Adrenal gland (tissue), 12 donors: ENCODE results near the gene KRTAP5-4. TPM values are rescaled to one million over a fixed set of nuclear protein-coding genes. Genes with fewer than 3 reads are reported as not detected.
A peak's percentile ranks its signal among the peaks of the same experiment; 100 is the strongest.

Source experiments
- DNase-seq, 7 donors: peaks; one replicate each; pipeline ENCODE4 v3.0.0-alpha.2; 2019 to 2020
- H3K27ac ChIP-seq, 5 donors: fragments of 200-600 bp; sonication (generic) in 4 of 5; 1 replicate in 3 of 5; 2 replicates in 2 of 5; pipeline versions ENCODE4 v1.5.1 to v1.8.0; 2016 to 2020; ENCODE audit warnings: mild to moderate bottlenecking in 1 of 5
- H3K27me3 ChIP-seq: fragments of 200-600 bp; 2 replicates; pipeline ENCODE4 v1.8.0; 2021
- H3K36me3 ChIP-seq, 2 donors: fragments of 200-600 bp; replicated peaks in 1 of 2; 1 replicate in 1 of 2; 2 replicates in 1 of 2; pipeline versions ENCODE4 v1.5.1 to v1.8.0; 2018 to 2022
- H3K4me1 ChIP-seq, 2 donors: fragments of 200-600 bp; replicated peaks in 1 of 2; 1 replicate in 1 of 2; 2 replicates in 1 of 2; pipeline versions ENCODE4 v1.5.1 to v1.8.0; 2018 to 2021
- H3K4me3 ChIP-seq, 4 donors: fragments of 200-600 bp; sonication (generic) in 3 of 4; one replicate each; pipeline ENCODE4 v1.5.1; 2016 to 2018
- H3K9me3 ChIP-seq, 3 donors: fragments of 200-600 bp; sonication (generic) in 1 of 3; replicated peaks in 1 of 3; 1 replicate in 2 of 3; 2 replicates in 1 of 3; pipeline versions ENCODE4 v1.5.1 to v1.8.0; 2016 to 2021
- POLR2A ChIP-seq, 2 donors: fragments of 450-650 bp; IDR thresholded peaks; one replicate each; pipeline ENCODE4 v1.6.1; 2017; ENCODE audit warnings: antibody characterized with exemption in 2 of 2, mild to moderate bottlenecking in 2 of 2, moderate library complexity in 1 of 2
- WGBS, 4 donors: extraction: QIAGEN DNeasy Blood & Tissue Kit in 2 of 4; methylation state at CpG; one replicate each; pipeline versions ENCODE4 v1.1.5 to v1.1.7; 2013 to 2017; 5-methylcytosine and 5-hydroxymethylcytosine counted together
- intact Hi-C, 2 donors: fragments of 100-400 bp; cut with DNase I; formaldehyde crosslinking; loops; one replicate each; pipeline versions ENCODE4 v1.14.1 to v1.15.0; 2022 to 2023
- polyA plus RNA-seq, 3 donors: library from polyadenylated mRNA; stranded (reverse); fragments of 200-250 nt in 2 of 3; fragments of 350-450 nt in 1 of 3; fragmentation: Illumina TruSeq in 1 of 3; extraction: RNeasy Lipid Tissue Mini Kit (QIAGEN cat#74804) in 1 of 3; gene quantifications; one replicate each; pipeline ENCODE4 v1.2.3, GENCODE V29; 2013 to 2014
- total RNA-seq, 9 donors: library from RNA; depleted of rRNA in 4 of 9; stranded (reverse); fragments of >200 nt in 4 of 9; fragments of 120-200 nt in 1 of 9; fragmentation: NEBNext Ultra II Directional in 1 of 9; extraction: Animal tissue kit (Norgen Biotek cat#: 25700) in 1 of 9; gene quantifications; one replicate each; pipeline versions ENCODE4 v1.1.0 to v1.2.4, GENCODE V29; 2013 to 2023
- TF ChIP-seq, protein P1 (sequence below), 6 experiments: fragments of 450-650 bp in 4 of 6; fragments of 200-600 bp in 2 of 6; sonication (generic) in 1 of 6; IDR thresholded peaks; 1 replicate in 5 of 6; 2 replicates in 1 of 6; pipeline versions ENCODE4 v1.5.1 to v1.8.0; 2016 to 2021; ENCODE audit warnings: antibody characterized with exemption in 6 of 6, mild to moderate bottlenecking in 2 of 6, moderate library complexity in 1 of 6
- donor health status: healthy with polysubstance abuse.
- donor health status: Bipolar disorder and iron deficiency.
- donor health status: DM: yes; HTN: yes; CAD: no.
- donor health status: DM: no; HTN: no; CAD: no.
- donor health status: DM: no; HTN: no; CAD: no.
- donor health status: DM: yes; HTN: yes; CAD: no.

KRTAP5-4 gene
- total and polyA plus RNA-seq, 12 donors, result not detected

DNA sequence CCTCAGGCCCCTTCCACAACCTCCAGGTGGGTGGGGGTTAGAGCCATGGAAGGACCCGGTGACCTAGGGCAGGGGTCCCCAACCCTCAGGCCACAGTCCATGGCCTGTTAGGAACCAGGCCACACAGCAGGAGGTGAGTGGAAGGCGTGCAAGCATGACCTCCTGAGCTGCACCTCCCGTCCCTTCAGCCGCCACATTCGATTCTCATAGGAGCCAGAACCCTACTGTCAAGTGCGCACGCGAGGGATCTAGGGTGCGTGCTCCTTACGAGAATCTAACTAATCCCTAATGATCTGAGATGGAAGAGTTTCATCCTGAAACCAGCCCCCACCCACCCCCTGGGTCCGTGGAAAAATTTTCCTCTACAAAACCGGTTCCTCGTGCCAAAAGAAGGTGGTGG lies 3.6 kb upstream of the KRTAP5-4 start:
- no peak overlapping the region for H3K27ac ChIP-seq
- no peaks in the 10 kb centered on the region for H3K36me3 ChIP-seq
- TF ChIP-seq, protein P1, sequence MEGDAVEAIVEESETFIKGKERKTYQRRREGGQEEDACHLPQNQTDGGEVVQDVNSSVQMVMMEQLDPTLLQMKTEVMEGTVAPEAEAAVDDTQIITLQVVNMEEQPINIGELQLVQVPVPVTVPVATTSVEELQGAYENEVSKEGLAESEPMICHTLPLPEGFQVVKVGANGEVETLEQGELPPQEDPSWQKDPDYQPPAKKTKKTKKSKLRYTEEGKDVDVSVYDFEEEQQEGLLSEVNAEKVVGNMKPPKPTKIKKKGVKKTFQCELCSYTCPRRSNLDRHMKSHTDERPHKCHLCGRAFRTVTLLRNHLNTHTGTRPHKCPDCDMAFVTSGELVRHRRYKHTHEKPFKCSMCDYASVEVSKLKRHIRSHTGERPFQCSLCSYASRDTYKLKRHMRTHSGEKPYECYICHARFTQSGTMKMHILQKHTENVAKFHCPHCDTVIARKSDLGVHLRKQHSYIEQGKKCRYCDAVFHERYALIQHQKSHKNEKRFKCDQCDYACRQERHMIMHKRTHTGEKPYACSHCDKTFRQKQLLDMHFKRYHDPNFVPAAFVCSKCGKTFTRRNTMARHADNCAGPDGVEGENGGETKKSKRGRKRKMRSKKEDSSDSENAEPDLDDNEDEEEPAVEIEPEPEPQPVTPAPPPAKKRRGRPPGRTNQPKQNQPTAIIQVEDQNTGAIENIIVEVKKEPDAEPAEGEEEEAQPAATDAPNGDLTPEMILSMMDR (IDR thresholded peaks at IDR 0.05), result no peak
- TF ChIP-seq POLR2A (IDR thresholded peaks at IDR 0.05), result no peak
- H3K9me3 ChIP-seq, result no peaks in the 10 kb centered on the region
- H3K4me3 ChIP-seq, result no peak overlapping the region
- 83 to 91% (median 87%) methylated on average over 12 to 13 of the region's 13 CpGs for WGBS, 4 donors
- peaks cover 14% of the 10 kb centered on the region for H3K27me3 ChIP-seq
- intact Hi-C loops, result loop anchor here in 1 of 2 donors (5.0 kb wide), 1 partner anchor 78 kb away; no protein-coding TSS in a partner anchor
- no peaks in the 10 kb centered on the region for H3K4me1 ChIP-seq
- no peak for DNase-seq

DNA sequence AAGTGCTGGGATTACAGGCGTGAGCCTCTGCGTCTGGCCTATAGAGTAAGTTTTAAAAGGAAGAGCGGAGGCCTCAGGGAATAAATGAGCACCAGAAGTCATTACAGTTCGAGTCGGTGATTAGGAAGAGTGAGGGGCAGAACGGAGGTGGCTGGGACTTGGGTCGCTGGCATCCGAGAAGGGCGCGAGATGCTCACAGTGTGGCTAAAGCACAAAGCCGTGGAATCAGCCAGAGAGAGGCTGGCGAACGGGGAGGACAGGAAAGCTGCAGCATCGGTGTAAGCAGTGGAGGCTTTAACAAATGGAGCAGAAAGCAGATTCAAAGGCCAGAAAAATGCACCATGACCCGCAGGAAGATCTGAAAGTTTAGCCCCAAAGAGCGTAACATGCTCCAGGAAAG lies 2.7 kb upstream of the KRTAP5-4 start:
- WGBS, 4 donors, result 79 to 86% (median 84%) methylated on average over 16 of the region's 16 CpGs
- Histone ChIP-seq H3K4me3 (no peak overlapping the region), H3K9me3 (no peaks in the 10 kb centered on the region), H3K27me3 (peaks cover 14% of the 10 kb centered on the region), H3K36me3 (no peaks in the 10 kb centered on the region), H3K27ac (no peak overlapping the region), H3K4me1 (no peaks in the 10 kb centered on the region)
- TF ChIP-seq POLR2A (IDR thresholded peaks at IDR 0.05), result no peak
- no peak for DNase-seq
- intact Hi-C loops, result loop anchor here in 1 of 2 donors (5.0 kb wide), 1 partner anchor 77 kb away; no protein-coding TSS in a partner anchor

DNA sequence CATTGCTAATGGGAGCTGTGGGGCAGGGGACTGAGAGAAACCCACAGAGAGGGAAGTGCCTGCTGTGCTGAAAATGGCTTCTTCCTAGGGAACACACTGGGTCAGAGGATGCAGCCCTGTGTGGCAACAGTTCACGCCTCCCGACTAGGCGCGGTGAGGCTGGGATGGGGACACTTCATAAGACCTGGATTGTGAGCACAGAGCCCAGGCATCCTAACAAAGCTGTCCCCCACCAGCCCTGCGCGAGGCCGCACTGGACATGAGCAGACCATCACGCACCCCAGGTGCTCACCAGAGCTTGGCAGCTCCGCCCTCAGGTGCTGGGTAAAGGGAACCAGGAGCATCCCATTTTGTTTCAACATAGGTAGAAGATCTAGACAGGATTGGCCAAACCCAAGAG lies 1.8 kb upstream of the KRTAP5-4 start:
- TF ChIP-seq POLR2A (IDR thresholded peaks at IDR 0.05), result no peak
- TF ChIP-seq, protein P1 (IDR thresholded peaks at IDR 0.05), result no peak
- Histone ChIP-seq H3K36me3 (no peaks in the 10 kb centered on the region), H3K27me3 (peaks cover 9% of the 10 kb centered on the region), H3K4me3 (no peak overlapping the region), H3K4me1 (no peaks in the 10 kb centered on the region), H3K27ac (no peak overlapping the region), H3K9me3 (no peaks in the 10 kb centered on the region)
- 77 to 86% (median 81%) methylated on average over 9 of the region's 9 CpGs for WGBS, 4 donors
- no peak for DNase-seq
- intact Hi-C loops, result no loop called here

DNA sequence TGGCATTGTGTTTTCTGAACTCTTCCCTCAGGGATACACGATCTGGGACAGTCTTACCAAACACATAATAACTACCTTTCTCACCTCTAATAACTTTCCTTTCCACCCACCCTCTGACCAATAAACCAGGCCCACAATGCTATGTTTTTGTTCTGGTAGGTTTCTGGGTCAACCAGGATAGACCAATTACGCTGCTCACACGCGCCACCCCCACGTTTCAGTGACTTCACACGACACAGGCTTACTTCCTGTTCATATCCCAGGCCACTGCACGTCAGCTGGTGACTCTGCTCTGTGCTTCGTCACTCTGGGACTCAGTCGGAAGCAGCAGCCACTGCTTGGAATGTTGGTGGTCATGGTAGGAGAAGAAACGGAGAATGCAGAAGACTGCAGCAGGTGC lies 2.5 kb downstream of the KRTAP5-4 start:
- no peak for TF ChIP-seq POLR2A (IDR thresholded peaks at IDR 0.05)
- TF ChIP-seq, protein P1 (IDR thresholded peaks at IDR 0.05), result no peak
- DNase-seq, result peak in 1 of 7 donors; percentile 3
- Histone ChIP-seq H3K4me1 (no peaks in the 10 kb centered on the region), H3K9me3 (no peaks in the 10 kb centered on the region), H3K27me3 (peaks cover 8% of the 10 kb centered on the region), H3K4me3 (no peak overlapping the region), H3K27ac (no peak overlapping the region), H3K36me3 (no peaks in the 10 kb centered on the region)
- WGBS, 4 donors, result 44 to 64% (median 59%) methylated on average over 10 of the region's 10 CpGs
- intact Hi-C loops, result no loop called here

DNA sequence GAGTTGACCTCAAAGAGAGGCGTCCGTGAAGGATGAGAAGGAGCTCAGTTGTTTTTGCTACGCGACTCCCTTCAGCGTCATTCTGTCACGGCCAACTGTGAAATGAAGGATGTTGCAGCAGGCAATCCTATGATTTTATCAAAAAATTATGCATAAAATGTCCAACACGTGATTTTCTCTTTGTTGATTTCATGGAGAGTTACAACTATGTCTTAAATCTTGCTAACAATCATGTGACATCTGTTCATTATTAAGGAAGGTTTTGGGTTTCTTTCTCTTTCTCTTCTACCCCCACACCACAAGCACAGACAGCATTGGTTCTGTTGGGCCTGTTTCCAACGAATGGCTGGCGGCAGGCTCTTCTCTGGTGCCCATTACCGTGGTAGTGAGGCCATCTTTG lies 3.7 kb downstream of the KRTAP5-4 start:
- no peak overlapping the region for H3K4me3 ChIP-seq
- H3K27me3 ChIP-seq, result peaks cover 8% of the 10 kb centered on the region
- intact Hi-C loops, result no loop called here
- H3K9me3 ChIP-seq, result no peaks in the 10 kb centered on the region
- H3K4me1 ChIP-seq, result no peaks in the 10 kb centered on the region
- no peak overlapping the region for H3K27ac ChIP-seq
- DNase-seq, result no peak
- H3K36me3 ChIP-seq, result no peaks in the 10 kb centered on the region
- TF ChIP-seq, protein P1 (IDR thresholded peaks at IDR 0.05), result no peak
- TF ChIP-seq POLR2A (IDR thresholded peaks at IDR 0.05), result no peak
- WGBS, 4 donors, result 61 to 70% (median 67%) methylated on average over 10 of the region's 10 CpGs
